ENCODE measurements around the gene MMP7.
A peak's percentile ranks its signal among the peaks of the same experiment; 100 is the strongest.

Gene MMP7

GRCh38 chr11:102491969-102492368 is 38.6 kb downstream of the MMP7 start:
- DNase-seq, result no peak

GRCh38 chr11:102489186-102490145 is 41.1 kb downstream of the MMP7 start:
- no peak for DNase-seq

- DNase-seq, result no peak
Measured at GRCh38 chr11:102488208-102488607, 42.3 kb downstream of the MMP7 start.

- no peak for DNase-seq
Measured at GRCh38 chr11:102487214-102487613, 43.3 kb downstream of the MMP7 start.

- DNase-seq, result no peak
Measured at GRCh38 chr11:102486584-102486983, 44.0 kb downstream of the MMP7 start.

- no peak for DNase-seq
Measured at GRCh38 chr11:102485095-102485722, 45.3 kb downstream of the MMP7 start.

- no peak for DNase-seq
Measured at GRCh38 chr11:102482433-102482832, 48.1 kb downstream of the MMP7 start.

GRCh38 chr11:102479733-102480132 is 50.8 kb downstream of the MMP7 start:
- no peak for DNase-seq

- DNase-seq, result no peak
Measured at GRCh38 chr11:102478673-102479299, 51.8 kb downstream of the MMP7 start.

GRCh38 chr11:102476812-102477211 is 53.7 kb downstream of the MMP7 start:
- DNase-seq, result peak; percentile 51

GRCh38 chr11:102476069-102476468 is 54.5 kb downstream of the MMP7 start:
- DNase-seq, result no peak

- no peak for DNase-seq
Measured at GRCh38 chr11:102473543-102473942, 57.0 kb downstream of the MMP7 start.

- DNase-seq, result no peak
Measured at GRCh38 chr11:102472127-102472526, 58.4 kb downstream of the MMP7 start.

GRCh38 chr11:102471474-102471873 is 59.1 kb downstream of the MMP7 start:
- no peak for DNase-seq
